Spleen (tissue), 11 donors: Measurements from ENCODE around the gene CCNY. TPM values are rescaled to one million over a fixed set of nuclear protein-coding genes. Genes with fewer than 3 reads are reported as not detected.

Experiments used
- DNase-seq: peaks from one replicate; pipeline ENCODE4 v3.0.0-alpha.2; 2020
- H3K27ac ChIP-seq, 8 donors: fragments of 200-600 bp; sonication (generic) in 7 of 8; 1 replicate in 4 of 8; 2 replicates in 4 of 8; pipeline versions ENCODE4 v1.5.0 to v1.8.0; 2016 to 2021; ENCODE audit warnings: inconsistent platforms in 4 of 8, mild to moderate bottlenecking in 4 of 8, moderate library complexity in 1 of 8
- H3K27me3 ChIP-seq, 7 donors: fragments of 200-600 bp; sonication (generic) in 6 of 7; replicated peaks in 1 of 7; 1 replicate in 4 of 7; 2 replicates in 3 of 7; pipeline versions ENCODE4 v1.5.0 to v1.8.0; 2016 to 2021; ENCODE audit warnings: inconsistent platforms in 3 of 7, mild to moderate bottlenecking in 1 of 7
- H3K36me3 ChIP-seq, 6 donors: fragments of 200-600 bp; sonication (generic) in 5 of 6; 1 replicate in 4 of 6; 2 replicates in 2 of 6; pipeline versions ENCODE4 v1.5.0 to v1.8.0; 2016 to 2021; ENCODE audit warnings: inconsistent platforms in 2 of 6
- H3K4me1 ChIP-seq, 6 donors: fragments of 200-600 bp; sonication (generic) in 5 of 6; 1 replicate in 3 of 6; 2 replicates in 3 of 6; pipeline versions ENCODE4 v1.5.0 to v1.8.0; 2016 to 2021; ENCODE audit warnings: inconsistent platforms in 3 of 6
- H3K4me3 ChIP-seq, 8 donors: fragments of 200-600 bp; sonication (generic) in 7 of 8; 1 replicate in 4 of 8; 2 replicates in 4 of 8; pipeline versions ENCODE4 v1.5.0 to v1.8.0; 2016 to 2021; ENCODE audit warnings: inconsistent platforms in 4 of 8, mild to moderate bottlenecking in 4 of 8, moderate library complexity in 2 of 8
- H3K9me3 ChIP-seq, 8 donors: fragments of 200-600 bp; sonication (generic) in 7 of 8; 1 replicate in 4 of 8; 2 replicates in 4 of 8; pipeline versions ENCODE4 v1.5.0 to v1.8.0; 2016 to 2021; ENCODE audit warnings: inconsistent platforms in 4 of 8
- CTCF ChIP-seq, 11 experiments: fragments of 200-600 bp in 7 of 11; fragments of 450-650 bp in 4 of 11; sonication (generic) in 4 of 11; IDR thresholded peaks in 8 of 11; conservative IDR thresholded peaks in 3 of 11; 1 replicate in 7 of 11; 2 replicates in 4 of 11; pipeline versions ENCODE4 v1.4.0 to v1.8.0; 2016 to 2021; ENCODE audit warnings: antibody characterized with exemption in 11 of 11, inconsistent platforms in 4 of 11, mild to moderate bottlenecking in 1 of 11
- POLR2A ChIP-seq, 3 donors: fragments of 450-650 bp; IDR thresholded peaks; one replicate each; pipeline ENCODE4 v1.5.1; 2017; ENCODE audit warnings: antibody characterized with exemption in 3 of 3, mild to moderate bottlenecking in 1 of 3
- POLR2AphosphoS5 ChIP-seq, 3 donors: sonication (generic); formaldehyde crosslinking; IDR thresholded peaks; one replicate each; pipeline ENCODE4 v1.5.1; 2017; ENCODE audit warnings: antibody characterized with exemption in 3 of 3
- WGBS, 5 donors: extraction: QIAGEN DNeasy Blood & Tissue Kit in 3 of 5; methylation state at CpG; one replicate each; pipeline versions ENCODE4 v1.1.5 to v1.1.7; 2013 to 2018; 5-methylcytosine and 5-hydroxymethylcytosine counted together
- intact Hi-C: fragments of 100-400 bp; cut with DNase I; formaldehyde crosslinking; loops from one replicate; pipeline ENCODE4 v1.15.0; 2023; ENCODE audit warnings: low total_unique reads
- polyA plus RNA-seq, 3 donors: library from polyadenylated mRNA; stranded (reverse); fragments of 200-250 nt; gene quantifications; one replicate each; pipeline ENCODE4 v1.2.1, GENCODE V29; 2013
- total RNA-seq, 7 donors: library from RNA; depleted of rRNA in 3 of 7; stranded (reverse); fragments of >200 nt in 3 of 7; fragmentation: NEBNext Ultra II Directional in 4 of 7; extraction: Animal tissue kit (Norgen Biotek cat#: 25700) in 4 of 7; gene quantifications; one replicate each; pipeline versions ENCODE4 v1.1.0 to v1.2.1, GENCODE V29; 2016 to 2021
- donor health status: healthy with polysubstance abuse.
- donor health status: DM: no; HTN: no; CAD: no; lungs with moderate emphysema.
- donor health status: DM: no; HTN: no; CAD: no.
- donor health status: Bipolar disorder and iron deficiency.
- donor health status: healthy.
- donor health status: DM: no; HTN: no; CAD: no.
- donor health status: DM: yes; HTN: yes; CAD: no.

The CCNY gene
- total and polyA plus RNA-seq, 10 donors = 21.1 to 83.1 (median 52.1) TPM

DNA sequence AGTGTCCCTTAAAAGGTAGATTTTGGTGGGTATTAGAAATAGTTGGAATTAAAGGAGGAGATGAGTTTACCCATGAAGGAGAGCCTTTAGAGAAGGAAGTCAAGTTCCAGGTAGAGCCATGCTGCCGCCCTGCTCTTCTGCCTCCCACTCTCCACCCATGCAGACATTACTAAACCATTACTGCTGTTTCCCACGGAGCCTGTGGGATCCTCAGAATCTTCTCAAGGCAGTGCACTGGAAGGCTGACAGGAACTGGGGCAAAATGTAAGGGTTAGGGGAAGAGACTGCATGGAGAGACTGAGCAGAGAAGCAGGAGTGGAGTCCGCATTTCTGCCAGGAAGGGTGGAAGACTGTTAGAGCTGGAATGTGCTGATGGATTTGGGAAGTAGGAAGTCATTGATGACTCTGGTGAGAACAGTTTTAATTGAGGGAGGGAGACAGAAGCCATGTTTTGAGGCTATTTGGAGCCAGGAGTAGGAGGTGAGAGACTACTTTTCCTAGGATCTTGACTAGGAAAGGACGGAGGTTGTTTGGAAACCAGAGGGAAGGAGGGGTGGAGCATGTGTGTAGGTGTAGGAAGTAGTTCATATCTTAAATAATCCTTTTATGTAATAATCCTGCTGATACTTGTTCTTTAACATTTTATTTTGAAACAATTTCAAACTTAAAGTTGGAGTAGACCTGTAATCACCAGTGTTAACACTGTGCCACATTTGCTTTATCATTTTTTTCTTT, 109.0 kb downstream of the CCNY start:
- 89 to 97% (median 96%) methylated on average over 4 of the region's 4 CpGs for WGBS, 5 donors
- no peak for DNase-seq
- intact Hi-C loops = no loop called here
- H3K9me3 ChIP-seq = peaks cover 6 to 55% (median 51%) of the 10 kb centered on the region in 8 donors
- no peak overlapping the region for H3K4me3 ChIP-seq
- peaks cover 19 to 54% (median 49%) of the 10 kb centered on the region in 6 donors for H3K4me1 ChIP-seq
- peak overlapping the region in 1 of 8 donors; percentile 27 for H3K27ac ChIP-seq
- no peaks in the 10 kb centered on the region for H3K36me3 ChIP-seq
- H3K27me3 ChIP-seq = no peaks in the 10 kb centered on the region
- no peak for TF ChIP-seq CTCF (IDR thresholded peaks at IDR 0.05 in 8 of 11, conservative IDR thresholded peaks at IDR 0.05 in 3 of 11)
- TF ChIP-seq POLR2A (IDR thresholded peaks at IDR 0.05) = no peak
- TF ChIP-seq POLR2AphosphoS5 (IDR thresholded peaks at IDR 0.05) = no peak

GRCh38 chr10:35446439-35446838, 110.1 kb downstream of the CCNY start:
- Histone ChIP-seq H3K9me3 (peaks cover 6 to 43% (median 40%) of the 10 kb centered on the region in 8 donors), H3K4me1 (peaks cover 27 to 65% (median 60%) of the 10 kb centered on the region in 6 donors), H3K27me3 (no peaks in the 10 kb centered on the region), H3K36me3 (no peaks in the 10 kb centered on the region), H3K4me3 (no peak overlapping the region), H3K27ac (peak overlapping the region in 1 of 8 donors; percentile 27)
- DNase-seq = no peak
- WGBS, 5 donors = 90 to 98% (median 95%) methylated on average over 2 of the region's 2 CpGs
- no peak for TF ChIP-seq CTCF (IDR thresholded peaks at IDR 0.05 in 8 of 11, conservative IDR thresholded peaks at IDR 0.05 in 3 of 11)
- TF ChIP-seq POLR2A (IDR thresholded peaks at IDR 0.05) = no peak
- intact Hi-C loops = no loop called here

DNA sequence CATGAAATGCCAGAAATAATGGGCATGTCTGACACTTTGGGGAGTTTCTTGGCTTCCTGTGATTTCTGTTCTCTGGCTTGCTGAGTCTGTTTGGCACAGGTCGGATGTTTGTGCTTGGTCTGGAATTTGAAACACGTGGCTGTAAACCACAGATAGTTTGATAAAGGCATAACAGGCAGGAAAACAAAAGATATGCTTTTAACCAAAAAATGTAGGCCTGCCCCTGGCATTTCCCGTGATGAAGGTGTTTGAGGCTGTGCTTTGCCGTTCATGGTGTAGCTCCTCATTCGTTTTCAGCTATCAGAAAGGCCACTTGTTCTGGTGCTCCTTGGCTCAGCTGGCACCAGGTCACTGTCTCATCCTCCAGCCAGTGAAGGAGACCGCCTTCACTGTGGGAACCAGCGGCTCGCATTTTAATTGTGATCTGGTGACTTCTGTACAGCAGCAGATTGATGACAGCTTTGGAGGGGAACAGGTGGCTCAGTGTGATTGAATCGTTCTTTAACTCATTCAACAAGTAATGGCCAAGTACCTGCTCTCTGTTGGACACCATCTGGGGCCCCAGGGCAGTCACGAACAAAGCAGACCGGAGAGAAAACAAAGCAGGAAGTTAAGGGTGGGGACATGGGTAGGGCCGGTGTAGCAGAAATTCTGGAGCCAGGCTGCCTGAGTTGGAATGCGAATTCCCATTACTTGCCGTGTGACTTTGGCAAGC, 111.5 kb downstream of the CCNY start:
- 35 to 38% (median 36%) methylated on average over 14 of the region's 14 CpGs for WGBS, 5 donors
- TF ChIP-seq POLR2AphosphoS5 (IDR thresholded peaks at IDR 0.05) = no peak
- TF ChIP-seq CTCF (IDR thresholded peaks at IDR 0.05 in 8 of 11, conservative IDR thresholded peaks at IDR 0.05 in 3 of 11) = no peak
- TF ChIP-seq POLR2A (IDR thresholded peaks at IDR 0.05) = no peak
- Histone ChIP-seq H3K4me3 (no peak overlapping the region), H3K36me3 (no peaks in the 10 kb centered on the region), H3K27ac (peak overlapping the region in 5 of 8 donors; percentile 25 to 90 (median 85)), H3K27me3 (no peaks in the 10 kb centered on the region), H3K9me3 (peaks cover 6 to 29% (median 27%) of the 10 kb centered on the region in 8 donors), H3K4me1 (peaks cover 29 to 79% (median 68%) of the 10 kb centered on the region in 6 donors)
- intact Hi-C loops = no loop called here
- DNase-seq = no peak
